Left lung (tissue), 10 donors: ENCODE measurements around the gene PXDC1. TPM values are rescaled to one million over a fixed set of nuclear protein-coding genes. Genes with fewer than 3 reads are reported as not detected.

Experiments
- ATAC-seq: fragments of 200-7000 bp; cut with Tn5 transposase; one replicate; pipeline ENCODE4 v1.9.1; 2020; ENCODE audit warnings: moderate library complexity
- DNase-seq, 4 donors: peaks; one replicate each; pipeline ENCODE4 v3.0.0-alpha.2; 2013 to 2020
- H3K27ac ChIP-seq, 2 donors: fragments of 200-600 bp; sonication (generic) in 1 of 2; one replicate each; pipeline versions ENCODE4 v1.5.0 to v1.8.0; 2020 to 2021
- H3K27me3 ChIP-seq, 2 donors: fragments of 200-600 bp; sonication (generic) in 1 of 2; one replicate each; pipeline versions ENCODE4 v1.5.0 to v1.8.0; 2020 to 2021
- H3K36me3 ChIP-seq, 2 donors: fragments of 200-600 bp; sonication (generic) in 1 of 2; one replicate each; pipeline versions ENCODE4 v1.5.0 to v1.8.0; 2020 to 2021
- H3K4me1 ChIP-seq, 2 donors: fragments of 200-600 bp; one replicate each; pipeline ENCODE4 v1.8.0; 2021
- H3K4me3 ChIP-seq, 2 donors: fragments of 200-600 bp; sonication (generic) in 1 of 2; one replicate each; pipeline versions ENCODE4 v1.5.0 to v1.8.0; 2020 to 2021; ENCODE audit warnings: mild to moderate bottlenecking in 1 of 2
- H3K9me3 ChIP-seq, 2 donors: fragments of 200-600 bp; sonication (generic) in 1 of 2; one replicate each; pipeline versions ENCODE4 v1.5.0 to v1.8.0; 2020 to 2021
- CTCF ChIP-seq, 2 donors: fragments of 200-600 bp; sonication (generic) in 1 of 2; IDR thresholded peaks; one replicate each; pipeline versions ENCODE4 v1.5.0 to v1.8.0; 2021; ENCODE audit warnings: antibody characterized with exemption in 2 of 2
- intact Hi-C, 2 donors: fragments of 100-400 bp; cut with DNase I; formaldehyde crosslinking; loops; one replicate each; pipeline versions ENCODE4 v1.11.2 to v1.14.2; 2022
- polyA plus RNA-seq, 6 donors: library from polyadenylated mRNA; unstranded; fragments of 120-200 nt; gene quantifications; one replicate each; pipeline ENCODE4 v1.2.1, GENCODE V29; 2013; ENCODE audit not compliant: insufficient read length in 6 of 6
- total RNA-seq, 2 donors: library from RNA; stranded (reverse); fragmentation: NEBNext Ultra II Directional; extraction: Animal tissue kit (Norgen Biotek cat#: 25700); gene quantifications; one replicate each; pipeline ENCODE4 v1.2.1, GENCODE V29; 2021
- donor health status: DM: no; HTN: yes; CAD: no.
- donor health status: DM: no; HTN: no; CAD: no.

The PXDC1 gene
- total and polyA plus RNA-seq, 8 donors = 11.0 to 50.8 (median 15.8) TPM

DNA sequence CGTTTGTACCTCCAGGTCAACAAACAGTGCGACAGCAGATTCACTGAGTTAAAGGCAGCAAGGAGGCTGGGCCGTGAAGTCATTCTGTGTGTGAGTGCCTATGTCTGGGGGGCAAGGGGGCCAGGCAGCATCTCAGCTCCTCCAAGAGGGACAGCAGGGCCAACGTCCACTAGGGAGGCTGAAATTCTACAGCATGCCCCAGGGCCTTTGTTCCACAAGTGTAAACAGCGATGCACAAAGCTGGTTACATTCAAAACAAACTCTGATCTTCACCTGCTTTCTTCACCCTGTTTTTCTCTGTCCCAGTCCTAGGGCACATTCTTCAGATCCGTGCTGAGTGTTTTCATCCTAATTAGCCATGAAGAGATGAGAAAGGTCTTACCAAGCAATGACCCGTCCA, 41.1 kb downstream of the PXDC1 start:
- H3K27me3 ChIP-seq = no peaks in the 10 kb centered on the region
- intact Hi-C loops = no loop called here
- H3K9me3 ChIP-seq = peaks cover 0 to 2% of the 10 kb centered on the region in 2 donors
- H3K4me3 ChIP-seq = no peak overlapping the region
- no peaks in the 10 kb centered on the region for H3K4me1 ChIP-seq
- no peaks in the 10 kb centered on the region for H3K36me3 ChIP-seq
- TF ChIP-seq CTCF (IDR thresholded peaks at IDR 0.05) = no peak
- ATAC-seq = no peak
- no peak overlapping the region for H3K27ac ChIP-seq
- no peak for DNase-seq

- DNase-seq (no peak), ATAC-seq (no peak)
- H3K27ac ChIP-seq = no peak overlapping the region
- no peaks in the 10 kb centered on the region for H3K27me3 ChIP-seq
- H3K4me1 ChIP-seq = no peaks in the 10 kb centered on the region
- H3K4me3 ChIP-seq = no peak overlapping the region
- intact Hi-C loops = no loop called here
- H3K36me3 ChIP-seq = no peaks in the 10 kb centered on the region
- H3K9me3 ChIP-seq = no peaks in the 10 kb centered on the region
- TF ChIP-seq CTCF (IDR thresholded peaks at IDR 0.05) = no peak
These were observed 43.0 kb downstream of the PXDC1 start for GRCh38 chr6:3708540-3708939.

DNA sequence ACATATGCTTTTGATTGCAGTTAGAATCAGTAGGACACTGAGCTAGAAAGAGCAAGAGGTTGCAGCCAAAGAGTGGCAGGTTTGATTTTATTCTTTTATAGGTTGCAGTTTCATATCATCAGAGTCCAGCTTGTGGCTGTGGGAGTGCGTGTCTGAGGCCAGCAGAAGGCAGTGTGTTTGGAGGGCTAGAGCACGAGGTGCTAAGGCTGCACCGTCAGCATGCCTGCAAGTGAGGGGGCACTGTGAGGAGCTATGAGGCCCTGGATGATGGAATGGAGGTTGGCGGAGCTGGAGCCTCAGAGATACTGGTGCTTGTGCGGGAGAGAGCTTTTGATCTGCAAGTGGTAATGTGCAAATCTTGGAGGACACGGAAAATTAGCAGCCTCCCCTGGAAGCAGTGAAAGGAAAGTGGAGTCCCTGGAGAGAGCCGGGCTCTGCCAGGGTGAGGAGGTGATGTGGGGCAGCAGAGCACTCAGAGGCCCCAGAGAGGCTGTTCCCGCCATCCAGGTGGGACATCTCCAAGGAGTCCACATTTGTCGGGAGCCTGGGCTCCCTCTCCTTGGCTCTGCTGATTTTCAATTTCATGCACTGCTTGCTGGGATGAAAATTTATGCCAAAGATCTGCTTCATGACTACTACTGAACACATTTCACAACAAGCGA, 43.6 kb downstream of the PXDC1 start:
- Histone ChIP-seq H3K36me3 (no peaks in the 10 kb centered on the region), H3K4me1 (no peaks in the 10 kb centered on the region), H3K27ac (no peak overlapping the region), H3K4me3 (no peak overlapping the region), H3K27me3 (no peaks in the 10 kb centered on the region), H3K9me3 (no peaks in the 10 kb centered on the region)
- ATAC-seq (no peak), DNase-seq (no peak)
- intact Hi-C loops = no loop called here
- TF ChIP-seq CTCF (IDR thresholded peaks at IDR 0.05) = no peak

- no peak overlapping the region for H3K4me3 ChIP-seq
- ATAC-seq (peak; percentile 39), DNase-seq (no peak)
- H3K9me3 ChIP-seq = no peaks in the 10 kb centered on the region
- H3K4me1 ChIP-seq = no peaks in the 10 kb centered on the region
- no peaks in the 10 kb centered on the region for H3K36me3 ChIP-seq
- intact Hi-C loops = no loop called here
- H3K27me3 ChIP-seq = no peaks in the 10 kb centered on the region
- TF ChIP-seq CTCF (IDR thresholded peaks at IDR 0.05) = no peak
- H3K27ac ChIP-seq = no peak overlapping the region
These were observed 44.5 kb downstream of the PXDC1 start for GRCh38 chr6:3707024-3707423.

DNA sequence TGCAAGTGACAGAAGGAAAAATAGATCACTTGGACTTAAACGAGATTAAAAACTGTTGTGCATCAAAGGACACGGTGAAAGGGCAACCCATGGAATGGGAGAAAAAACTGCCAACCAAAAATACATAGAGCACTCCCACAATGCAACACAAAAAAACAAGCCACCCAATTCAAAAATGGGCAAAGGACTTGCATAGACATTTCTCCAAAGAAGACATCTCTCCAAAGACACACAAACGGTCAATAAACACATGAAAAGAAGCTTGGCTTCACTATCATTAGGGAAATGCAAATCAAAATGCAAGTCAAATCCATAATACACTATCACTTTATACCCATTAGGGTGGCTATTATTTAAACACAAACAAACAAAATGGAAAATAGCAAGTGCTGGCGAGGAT, 45.0 kb downstream of the PXDC1 start:
- ATAC-seq (no peak), DNase-seq (no peak)
- Histone ChIP-seq H3K4me3 (no peak overlapping the region), H3K4me1 (no peaks in the 10 kb centered on the region), H3K9me3 (no peaks in the 10 kb centered on the region), H3K36me3 (no peaks in the 10 kb centered on the region), H3K27ac (no peak overlapping the region), H3K27me3 (no peaks in the 10 kb centered on the region)
- intact Hi-C loops = no loop called here
- no peak for TF ChIP-seq CTCF (IDR thresholded peaks at IDR 0.05)
